Keratinocyte (primary cell): ENCODE measurements around the gene HOXA10. TPM values are rescaled to one million over a fixed set of nuclear protein-coding genes. Genes with fewer than 3 reads are reported as not detected.

Experiments
- DNase-seq: peaks from one replicate; pipeline ENCODE4 v3.0.0-alpha.2; 2011; ENCODE audit warnings: low read depth, missing footprints, low spot score
- FAIRE-seq: peaks from 2 replicates; lab custom pipeline; 2011; peaks lifted over from hg19 to GRCh38; lab: Jason Lieb, UNC
- H2AFZ ChIP-seq: 2 replicates; pipeline ENCODE4 v1.6.0; 2012; ENCODE audit warnings: low read length, control low read depth, inconsistent platforms; ENCODE audit not compliant: control insufficient read depth
- H3K27ac ChIP-seq: 2 replicates; pipeline ENCODE4 v1.5.1; 2011; ENCODE audit warnings: low read length; ENCODE audit not compliant: control insufficient read depth, insufficient read depth
- H3K27me3 ChIP-seq: 3 replicates; pipeline ENCODE4 v1.6.0; 2011; ENCODE audit warnings: low read length; ENCODE audit not compliant: control insufficient read depth, insufficient read depth; ENCODE audit errors: extremely low read depth
- H3K36me3 ChIP-seq, 2 experiments: 2 replicates in 1 of 2; 3 replicates in 1 of 2; pipeline ENCODE4 v1.5.1; 2011; ENCODE audit warnings: low read length in 2 of 2, mild to moderate bottlenecking in 1 of 2; ENCODE audit not compliant: control insufficient read depth in 2 of 2, insufficient read depth in 2 of 2; ENCODE audit errors: extremely low read depth in 1 of 2
- H3K4me1 ChIP-seq: 3 replicates; pipeline ENCODE4 v1.5.1; 2011; ENCODE audit warnings: low read length; ENCODE audit not compliant: control insufficient read depth, insufficient read depth; ENCODE audit errors: extremely low read depth
- H3K4me2 ChIP-seq: 3 replicates; pipeline ENCODE4 v1.6.0; 2011; ENCODE audit warnings: low read depth, low read length; ENCODE audit not compliant: control insufficient read depth, insufficient read depth; ENCODE audit errors: extremely low read depth
- H3K4me3 ChIP-seq, 3 experiments: fragments of 200-600 bp in 1 of 3; sonication (generic) in 1 of 3; 2 replicates in 2 of 3; 3 replicates in 1 of 3; pipeline ENCODE4 v1.5.1; 2011 to 2016; ENCODE audit warnings: low read length in 3 of 3, mild to moderate bottlenecking in 3 of 3, control low read depth in 2 of 3, inconsistent platforms in 1 of 3, low read depth in 1 of 3, mixed read lengths in 1 of 3, mixed run types in 1 of 3, moderate library complexity in 1 of 3; ENCODE audit not compliant: control insufficient read depth in 2 of 3, insufficient read depth in 2 of 3; ENCODE audit errors: extremely low read depth in 1 of 3
- H3K79me2 ChIP-seq: 2 replicates; pipeline ENCODE4 v1.6.0; 2012; ENCODE audit warnings: low read length; ENCODE audit not compliant: control insufficient read depth, insufficient read depth
- H3K9ac ChIP-seq: 3 replicates; pipeline ENCODE4 v1.6.0; 2011; ENCODE audit warnings: low read length; ENCODE audit not compliant: control insufficient read depth, insufficient read depth; ENCODE audit errors: extremely low read depth
- H3K9me1 ChIP-seq: 3 replicates; pipeline ENCODE4 v1.6.0; 2011; ENCODE audit warnings: low read length; ENCODE audit not compliant: control insufficient read depth, insufficient read depth; ENCODE audit errors: extremely low read depth
- H3K9me3 ChIP-seq: 2 replicates; pipeline ENCODE4 v1.5.1; 2012; ENCODE audit warnings: low read depth, low read length; ENCODE audit not compliant: control insufficient read depth
- H4K20me1 ChIP-seq: 3 replicates; pipeline ENCODE4 v1.6.0; 2011; ENCODE audit warnings: low read length; ENCODE audit not compliant: control insufficient read depth, insufficient read depth; ENCODE audit errors: extremely low read depth
- CTCF ChIP-seq, 3 experiments: IDR thresholded peaks in 1 of 3; conservative IDR thresholded peaks in 1 of 3; optimal IDR thresholded peaks in 1 of 3; 2 replicates in 2 of 3; 3 replicates in 1 of 3; pipeline versions ENCODE3 to v1.5.1; 2011; ENCODE audit warnings: low read length in 3 of 3, mild to moderate bottlenecking in 3 of 3, moderate library complexity in 2 of 3, control low read depth in 1 of 3, inconsistent platforms in 1 of 3; ENCODE audit not compliant: insufficient read depth in 2 of 3; ENCODE audit errors: extremely low read depth in 1 of 3
- EZH2 ChIP-seq: IDR thresholded peaks from one replicate; pipeline ENCODE4 v1.6.1; 2012; ENCODE audit warnings: inconsistent platforms, mild to moderate bottlenecking, low read length, moderate library complexity
- dilution Hi-C: fragments of 300-500 bp; cut with MboI; formaldehyde crosslinking; loops from one replicate; pipeline ENCODE4 v1.7.0; 2020; ENCODE audit warnings: low sequenced_read_pairs; ENCODE audit not compliant: extremely low pct_ligation_motif_present
- polyA plus RNA-seq, 5 experiments: library from polyadenylated mRNA; depleted of rRNA in 3 of 5; stranded (reverse) in 3 of 5; stranded (forward) in 1 of 5; unstranded in 1 of 5; fragments of >200 nt; gene quantifications; 1 replicate in 1 of 5; 2 replicates in 3 of 5; 3 replicates in 1 of 5; pipeline versions ENCODE4 v1.2.1 to v1.2.3, GENCODE V29; 2011 to 2012; ENCODE audit warnings: missing spikeins in 2 of 5, low read depth in 1 of 5, low replicate concordance in 1 of 5

HOXA10 gene
- polyA plus RNA-seq, 1 donor (not counting 4 experiments of a cell fraction or from before 2014, with no cell fraction given), result 2.4 TPM

DNA sequence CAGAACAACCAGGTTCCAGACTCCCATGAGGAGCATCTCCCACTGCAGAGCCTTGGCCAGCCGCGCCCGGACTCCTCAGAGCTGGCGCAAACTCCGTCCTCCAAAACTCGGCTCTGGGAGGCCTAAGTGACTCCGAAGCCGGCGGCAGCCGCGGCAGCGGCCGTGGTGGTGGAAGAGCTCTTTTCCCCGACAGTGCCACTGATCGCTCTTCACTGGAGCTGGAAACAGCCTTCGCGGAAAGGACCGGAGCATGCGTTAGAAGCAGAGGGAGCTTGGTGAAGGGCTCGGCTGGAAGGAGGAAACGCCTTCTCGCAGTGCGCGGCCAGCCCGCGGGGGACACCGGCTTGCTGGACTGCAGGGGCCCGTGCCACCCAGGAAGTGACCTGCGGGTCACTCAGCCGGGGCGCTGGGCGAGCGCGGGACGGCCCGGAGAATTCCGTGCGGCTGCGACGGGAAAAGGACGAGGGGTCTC is 30.8 kb upstream of the HOXA10 start:
- Histone ChIP-seq H3K9ac (no peak overlapping the region), H3K36me3 (no peaks in the 10 kb centered on the region), H3K9me3 (no peaks in the 10 kb centered on the region), H2AFZ (no peak overlapping the region), H3K4me2 (peak overlapping the region; percentile 27), H3K27me3 (peaks cover 92% of the 10 kb centered on the region), H4K20me1 (peaks cover 13% of the 10 kb centered on the region), H3K79me2 (no peaks in the 10 kb centered on the region), H3K9me1 (no peaks in the 10 kb centered on the region), H3K4me3 (no peak overlapping the region), H3K27ac (no peak overlapping the region), H3K4me1 (peaks cover 7% of the 10 kb centered on the region)
- no peak for FAIRE-seq
- no peak for DNase-seq
- TF ChIP-seq CTCF (optimal IDR thresholded peaks at IDR 0.05 in 1 of 3, IDR thresholded peaks at IDR 0.05 in 1 of 3, conservative IDR thresholded peaks at IDR 0.05 in 1 of 3; ENCODE audit: extremely low read depth in 1 of 3, insufficient read depth in 2 of 3, low read length in 3 of 3) (no peak), EZH2 (peak; percentile 92)
- dilution Hi-C loops, result loop anchor here (25.0 kb wide), 1 partner anchor 382 kb away; no protein-coding TSS in a partner anchor

DNA sequence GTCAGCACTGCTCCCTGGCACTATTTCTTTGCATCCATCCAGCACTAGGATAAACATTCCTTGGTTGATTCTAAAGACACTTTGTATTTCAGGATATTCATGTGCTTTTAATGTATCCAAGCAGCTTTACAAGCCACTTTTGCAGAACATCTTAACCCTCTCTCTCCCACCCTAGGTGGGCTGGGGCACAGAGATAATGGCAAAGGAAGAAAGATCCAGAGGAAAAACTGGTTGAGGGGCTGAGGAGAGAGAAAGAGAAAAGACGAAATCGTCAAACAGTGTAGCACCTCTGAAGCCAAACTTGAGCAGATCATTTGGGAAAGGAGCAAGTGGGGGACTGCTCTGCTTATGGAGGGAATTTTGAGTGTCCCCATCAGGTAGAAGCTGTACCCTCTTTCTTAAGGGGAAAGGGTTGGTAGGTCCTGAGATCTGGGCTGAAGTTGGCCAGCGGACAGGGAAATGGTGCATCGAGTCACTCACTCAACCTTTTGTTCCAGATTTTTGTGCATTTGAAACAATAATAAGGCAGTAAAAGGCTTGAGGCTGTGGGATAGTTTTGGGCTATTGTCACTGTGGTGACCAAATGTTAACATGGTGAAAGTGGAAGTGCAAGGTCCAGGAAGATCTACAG is 30.0 kb upstream of the HOXA10 start:
- H3K4me1 ChIP-seq, result peaks cover 7% of the 10 kb centered on the region
- H2AFZ ChIP-seq, result no peak overlapping the region
- no peaks in the 10 kb centered on the region for H3K36me3 ChIP-seq
- no peaks in the 10 kb centered on the region for H3K9me1 ChIP-seq
- no peak overlapping the region for H3K4me2 ChIP-seq
- no peak overlapping the region for H3K4me3 ChIP-seq
- FAIRE-seq (no peak), DNase-seq (no peak)
- H3K79me2 ChIP-seq, result no peaks in the 10 kb centered on the region
- H3K27ac ChIP-seq, result no peak overlapping the region
- H3K9ac ChIP-seq, result no peak overlapping the region
- dilution Hi-C loops, result loop anchor here (25.0 kb wide), 1 partner anchor 383 kb away; no protein-coding TSS in a partner anchor
- peaks cover 89% of the 10 kb centered on the region for H3K27me3 ChIP-seq
- no peaks in the 10 kb centered on the region for H3K9me3 ChIP-seq
- TF ChIP-seq CTCF (optimal IDR thresholded peaks at IDR 0.05 in 1 of 3, IDR thresholded peaks at IDR 0.05 in 1 of 3, conservative IDR thresholded peaks at IDR 0.05 in 1 of 3; ENCODE audit: extremely low read depth in 1 of 3, insufficient read depth in 2 of 3, low read length in 3 of 3), result no peak
- TF ChIP-seq EZH2, result no peak
- H4K20me1 ChIP-seq, result peaks cover 13% of the 10 kb centered on the region
